ENCODE data around the gene ELOA. TPM values are rescaled to one million over a fixed set of nuclear protein-coding genes. Genes with fewer than 3 reads are reported as not detected.

The ELOA gene, protein sequence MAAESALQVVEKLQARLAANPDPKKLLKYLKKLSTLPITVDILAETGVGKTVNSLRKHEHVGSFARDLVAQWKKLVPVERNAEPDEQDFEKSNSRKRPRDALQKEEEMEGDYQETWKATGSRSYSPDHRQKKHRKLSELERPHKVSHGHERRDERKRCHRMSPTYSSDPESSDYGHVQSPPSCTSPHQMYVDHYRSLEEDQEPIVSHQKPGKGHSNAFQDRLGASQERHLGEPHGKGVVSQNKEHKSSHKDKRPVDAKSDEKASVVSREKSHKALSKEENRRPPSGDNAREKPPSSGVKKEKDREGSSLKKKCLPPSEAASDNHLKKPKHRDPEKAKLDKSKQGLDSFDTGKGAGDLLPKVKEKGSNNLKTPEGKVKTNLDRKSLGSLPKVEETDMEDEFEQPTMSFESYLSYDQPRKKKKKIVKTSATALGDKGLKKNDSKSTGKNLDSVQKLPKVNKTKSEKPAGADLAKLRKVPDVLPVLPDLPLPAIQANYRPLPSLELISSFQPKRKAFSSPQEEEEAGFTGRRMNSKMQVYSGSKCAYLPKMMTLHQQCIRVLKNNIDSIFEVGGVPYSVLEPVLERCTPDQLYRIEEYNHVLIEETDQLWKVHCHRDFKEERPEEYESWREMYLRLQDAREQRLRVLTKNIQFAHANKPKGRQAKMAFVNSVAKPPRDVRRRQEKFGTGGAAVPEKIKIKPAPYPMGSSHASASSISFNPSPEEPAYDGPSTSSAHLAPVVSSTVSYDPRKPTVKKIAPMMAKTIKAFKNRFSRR
- total RNA-seq (2022), result 29.4 and 31.3 TPM in 2 replicates
- Bru-seq, nascent RNA, result percentile 76 among the genes with signal in this experiment
- percentile 92 among the genes with signal in this experiment for BruChase-seq, experiment 1, labeled RNA remaining after a 2-hour chase
- percentile 84 among the genes with signal in this experiment for BruChase-seq, experiment 2, labeled RNA remaining after a 6-hour chase
- long read RNA-seq, full-length matches to known transcripts, result 60 of 78 reads
- long read RNA-seq, partial matches to known transcripts, result 14 of 78 reads
- long read RNA-seq, other reads (novel, unspliced or antisense), result 4 of 78 reads

DNA sequence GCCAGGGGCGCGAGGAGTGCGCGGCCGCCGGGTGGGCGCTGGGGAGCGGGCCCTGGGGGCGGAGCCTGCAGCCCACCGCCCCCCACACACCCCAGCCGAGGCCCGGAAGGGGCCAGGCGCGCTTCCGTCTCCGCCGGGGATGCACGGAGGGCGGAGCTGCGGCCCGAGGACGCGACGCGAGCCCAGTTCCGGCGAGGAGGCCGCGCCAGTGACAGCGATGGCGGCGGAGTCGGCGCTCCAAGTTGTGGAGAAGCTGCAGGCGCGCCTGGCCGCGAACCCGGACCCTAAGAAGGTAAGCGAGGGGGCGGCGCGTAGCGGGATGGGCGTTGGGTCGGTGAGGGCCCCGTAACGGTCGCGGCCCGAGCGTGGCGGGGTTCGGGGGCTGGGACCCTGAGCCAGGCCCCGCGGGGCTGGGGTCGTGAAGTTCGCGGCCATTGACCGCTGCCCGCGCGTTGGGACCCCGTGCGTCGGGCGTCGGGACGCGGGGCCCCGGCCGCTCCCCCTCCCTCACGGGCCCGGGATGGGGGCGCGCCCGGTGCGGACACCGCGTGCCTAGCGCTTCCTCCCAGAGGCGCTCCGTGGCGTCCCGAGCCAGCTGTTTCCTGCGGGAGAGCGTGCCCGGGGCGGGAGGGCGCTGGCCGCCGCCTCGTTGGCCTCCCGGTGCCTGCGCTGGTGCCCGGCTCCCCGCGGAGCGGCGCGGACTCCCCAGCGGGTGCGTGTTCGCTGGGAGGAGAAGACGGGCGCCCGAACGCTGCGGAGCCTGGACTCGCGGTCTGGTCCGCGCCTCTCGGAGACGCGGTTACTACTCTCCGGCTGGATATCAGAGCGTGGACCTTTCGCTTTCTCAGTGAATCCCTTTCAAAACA, at the start of gene ELOA:
TSS of gene ELOA (plus strand) at position 185 of the 866 bp plus-strand sequence. CDS start at position 218, 33 bp downstream.
- CTCF ChIA-PET, result interaction anchor here (0.6 kb wide), 1 partner anchor 70 kb away, joined by 3 read pairs; no protein-coding TSS in a partner anchor
- TF ChIP-seq, protein P1, sequence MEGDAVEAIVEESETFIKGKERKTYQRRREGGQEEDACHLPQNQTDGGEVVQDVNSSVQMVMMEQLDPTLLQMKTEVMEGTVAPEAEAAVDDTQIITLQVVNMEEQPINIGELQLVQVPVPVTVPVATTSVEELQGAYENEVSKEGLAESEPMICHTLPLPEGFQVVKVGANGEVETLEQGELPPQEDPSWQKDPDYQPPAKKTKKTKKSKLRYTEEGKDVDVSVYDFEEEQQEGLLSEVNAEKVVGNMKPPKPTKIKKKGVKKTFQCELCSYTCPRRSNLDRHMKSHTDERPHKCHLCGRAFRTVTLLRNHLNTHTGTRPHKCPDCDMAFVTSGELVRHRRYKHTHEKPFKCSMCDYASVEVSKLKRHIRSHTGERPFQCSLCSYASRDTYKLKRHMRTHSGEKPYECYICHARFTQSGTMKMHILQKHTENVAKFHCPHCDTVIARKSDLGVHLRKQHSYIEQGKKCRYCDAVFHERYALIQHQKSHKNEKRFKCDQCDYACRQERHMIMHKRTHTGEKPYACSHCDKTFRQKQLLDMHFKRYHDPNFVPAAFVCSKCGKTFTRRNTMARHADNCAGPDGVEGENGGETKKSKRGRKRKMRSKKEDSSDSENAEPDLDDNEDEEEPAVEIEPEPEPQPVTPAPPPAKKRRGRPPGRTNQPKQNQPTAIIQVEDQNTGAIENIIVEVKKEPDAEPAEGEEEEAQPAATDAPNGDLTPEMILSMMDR (IDR thresholded peaks at IDR 0.05; ENCODE audit: insufficient read depth in 1 of 2, low read depth in 1 of 2, low read length in 1 of 2, severe bottlenecking in 1 of 2, unreplicated experiment in 1 of 2), result no peak
- H3K36me3 Mint-ChIP-seq (ENCODE audit: insufficient read depth, unreplicated experiment), result peaks cover 25% of the 10 kb centered on the region
- Histone ChIP-seq H3K9me3 (no peaks in the 10 kb centered on the region), H3K4me3 (ENCODE audit: low read depth, low read length) (peak within 1 kb of the TSS; percentile 92), H3K27me3 (replicated peaks; ENCODE audit: control insufficient read depth, insufficient read depth, low read length) (no peaks in the 10 kb centered on the region), H3K36me3 (ENCODE audit: control insufficient read depth, insufficient read depth, low read length) (no peaks in the 10 kb centered on the region; the same call in 1 of the 2 replicates), H3K4me1 (no peaks in the 10 kb centered on the region)
- no peaks in the 10 kb centered on the region for H3K27me3 Mint-ChIP-seq (ENCODE audit: insufficient read depth, unreplicated experiment)
- DNase-seq, result peak; percentile 56 to 73
- BruUV-seq (replicated peaks), result no TSS peak
- H3K4me3 Mint-ChIP-seq (ENCODE audit: unreplicated experiment), result peak within 1 kb of the TSS; percentile 82
- H3K9me3 Mint-ChIP-seq (ENCODE audit: unreplicated experiment), result no peaks in the 10 kb centered on the region
- intact Hi-C loops (cut with micrococcal nuclease; ENCODE audit: unreplicated experiment), result loop anchor here (2.0 to 5.0 kb wide), 2 partner anchors 51 to 199 kb away; partner anchors contain the start of gene RPL11
- H3K27ac Mint-ChIP-seq (ENCODE audit: unreplicated experiment), result peak within 1 kb of the TSS; percentile 80
- POLR2A ChIA-PET, result interaction anchor here (0.6 to 1.8 kb wide), 4 partner anchors 34 to 189 kb away, joined by 3 to 6 read pairs (median 4); partner anchors contain the start of genes PITHD1 and RPL11
- H3K4me1 Mint-ChIP-seq (ENCODE audit: low read depth, unreplicated experiment), result no peaks in the 10 kb centered on the region

DNA sequence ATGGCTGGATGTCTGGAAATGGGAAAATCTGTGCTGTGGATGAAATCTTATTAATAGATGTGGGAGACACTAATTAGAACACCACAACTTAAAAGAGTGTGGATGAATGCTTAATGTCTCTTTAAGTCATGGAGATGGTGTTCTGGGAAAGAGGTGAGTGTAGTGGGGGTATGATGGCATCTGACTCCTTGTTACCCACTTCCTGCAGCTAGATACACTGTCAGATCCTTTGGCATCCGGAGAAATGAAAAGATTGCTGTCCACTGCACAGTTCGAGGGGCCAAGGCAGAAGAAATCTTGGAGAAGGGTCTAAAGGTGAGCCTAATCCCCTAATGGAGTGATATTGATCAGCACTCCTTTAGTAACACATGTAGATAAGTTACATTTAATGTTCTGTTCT, 49.7 kb upstream of the ELOA start:
- Mint-ChIP-seq H3K27ac (ENCODE audit: unreplicated experiment) (peak overlapping the region; percentile 85), H3K4me1 (ENCODE audit: low read depth, unreplicated experiment) (peaks cover 26% of the 10 kb centered on the region), H3K36me3 (ENCODE audit: insufficient read depth, unreplicated experiment) (peaks cover 73% of the 10 kb centered on the region), H3K4me3 (ENCODE audit: unreplicated experiment) (peak overlapping the region; percentile 78), H3K27me3 (ENCODE audit: insufficient read depth, unreplicated experiment) (no peaks in the 10 kb centered on the region), H3K9me3 (ENCODE audit: unreplicated experiment) (no peaks in the 10 kb centered on the region)
- intact Hi-C loops (cut with micrococcal nuclease; ENCODE audit: unreplicated experiment), result loop anchor here (5.0 kb wide), 1 partner anchor 49 kb away; the partner anchor contains the start of gene ELOA
- Histone ChIP-seq H3K4me3 (ENCODE audit: low read depth, low read length) (no peak overlapping the region; the same call in 1 of the 2 replicates), H3K4me1 (peaks cover 13% of the 10 kb centered on the region), H3K9me3 (no peaks in the 10 kb centered on the region), H3K36me3 (ENCODE audit: control insufficient read depth, insufficient read depth, low read length) (peaks cover 6% of the 10 kb centered on the region), H3K27me3 (replicated peaks; ENCODE audit: control insufficient read depth, insufficient read depth, low read length) (no peaks in the 10 kb centered on the region)
- TF ChIP-seq, protein P1 (IDR thresholded peaks at IDR 0.05; ENCODE audit: insufficient read depth in 1 of 2, low read depth in 1 of 2, low read length in 1 of 2, severe bottlenecking in 1 of 2, unreplicated experiment in 1 of 2), result no peak
- CTCF ChIA-PET, result interaction anchor here (0.7 kb wide), 1 partner anchor 56 kb away, joined by 3 read pairs; no protein-coding TSS in a partner anchor
- no peak for DNase-seq
- BruUV-seq (replicated peaks), result no TSS peak
- POLR2A ChIA-PET, result no interaction called here

Measured in Caco-2 (cell line).